Measurements from ENCODE around the gene CDPF1.

- TF ChIP-seq CTCF (IDR thresholded peaks at IDR 0.05) = no peak
- TF ChIP-seq POLR2A (IDR thresholded peaks at IDR 0.05) = no peak
Observed at GRCh38 chr22:46290121-46290842, 40.2 kb upstream of the CDPF1 start.
